RPMI8226 (cell line): ENCODE data around the gene AGAP1.

Experiments used
- DNase-seq: peaks from one replicate; pipeline ENCODE4 v3.0.0-alpha.2; 2015

The AGAP1 gene

GRCh38 chr2:235511187-235511661 lies 17.4 kb downstream of the AGAP1 start:
- peak; percentile 69 for DNase-seq

DNA sequence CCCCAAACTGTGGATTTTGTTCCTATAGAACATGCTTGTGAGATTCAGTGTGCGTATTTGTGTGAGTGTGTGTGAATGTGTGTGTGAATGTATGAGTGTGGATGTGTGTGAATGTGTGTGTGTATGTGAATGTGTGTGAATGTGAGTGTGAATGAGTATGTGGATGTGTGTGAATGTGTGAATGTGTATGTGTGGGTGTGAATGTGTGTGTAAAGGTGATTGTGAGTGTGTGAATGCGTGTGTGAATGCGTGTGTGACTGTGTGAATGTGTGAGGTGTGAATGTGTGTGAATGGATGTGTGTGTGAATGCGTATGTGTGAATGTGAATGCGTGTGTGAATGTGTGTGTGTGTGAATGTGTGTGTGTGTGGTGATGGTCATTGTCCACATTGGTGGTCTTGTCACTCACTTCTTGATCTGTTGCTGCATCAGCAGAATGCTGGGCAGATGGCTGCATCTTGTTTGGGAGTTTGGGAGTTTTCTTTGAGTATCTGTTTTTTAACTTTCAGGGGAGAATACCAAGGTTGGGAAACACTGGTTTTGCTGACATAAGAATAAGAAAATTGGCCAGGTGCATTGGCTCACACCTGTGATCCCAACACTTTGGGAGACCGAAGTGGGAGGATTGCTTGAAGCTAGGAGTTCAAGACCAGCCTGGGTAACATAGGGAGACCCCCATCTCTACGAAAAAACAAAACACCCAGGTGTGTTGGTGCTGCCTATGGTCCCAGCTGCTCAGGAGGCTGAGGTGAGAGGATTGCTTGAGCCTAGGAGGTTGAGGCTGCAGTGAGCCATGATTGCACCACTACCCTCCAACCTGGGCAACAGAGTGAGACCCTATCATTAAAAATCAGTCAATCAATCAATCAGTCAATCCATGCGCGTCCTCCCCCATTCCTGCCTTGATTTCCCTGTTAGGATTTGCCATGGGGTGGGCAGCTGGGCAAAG lies 18.2 kb downstream of the AGAP1 start:
- no peak for DNase-seq

DNA sequence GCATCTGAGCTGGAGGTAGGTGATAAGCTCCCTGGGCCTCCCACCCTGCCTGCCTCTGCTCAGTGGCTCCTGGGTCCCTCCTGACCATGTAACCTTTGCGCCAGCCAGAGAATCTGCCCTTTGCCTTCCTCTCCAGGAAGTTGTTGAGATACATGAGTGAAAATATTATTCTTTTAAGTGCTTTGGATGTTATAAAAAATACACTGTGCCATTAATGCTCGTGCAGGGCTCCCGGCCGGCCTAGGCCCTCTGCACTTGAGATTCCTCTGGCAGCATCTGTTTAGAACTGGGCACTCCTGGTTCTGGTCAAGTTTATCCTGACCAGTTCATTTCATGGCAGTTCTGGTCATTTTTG lies 18.8 kb downstream of the AGAP1 start:
- DNase-seq = no peak

DNA sequence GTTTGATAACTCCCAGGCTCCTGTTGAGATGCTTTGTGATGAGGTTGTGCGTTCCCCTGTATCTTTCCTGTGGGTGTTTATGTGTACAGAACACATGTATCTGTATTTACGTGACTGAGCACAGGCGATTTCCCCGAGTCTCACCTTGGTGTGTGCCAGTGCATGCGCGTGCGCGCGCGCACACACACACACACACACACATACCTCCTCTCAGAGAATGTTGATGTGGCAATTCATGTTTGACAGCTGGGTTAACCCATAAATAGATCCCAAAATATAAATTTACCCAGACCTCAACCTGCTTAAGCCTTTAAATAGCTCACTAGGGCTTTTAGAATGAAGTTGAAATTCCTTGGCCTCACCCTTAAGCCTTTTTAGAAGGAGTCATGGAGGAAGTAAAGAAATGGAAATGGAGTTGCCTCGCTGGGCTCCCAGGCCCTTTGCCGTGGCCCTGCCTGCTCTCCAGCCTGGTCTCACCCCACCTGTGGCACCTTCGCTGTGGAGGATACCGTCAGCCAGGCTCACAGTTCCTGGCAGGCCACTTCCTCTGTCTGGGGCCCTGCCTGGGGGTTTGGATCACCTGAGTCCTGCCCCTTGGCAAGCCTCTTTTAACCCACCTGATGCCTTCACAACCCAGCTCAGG lies 20.3 kb downstream of the AGAP1 start:
- DNase-seq = no peak

DNA sequence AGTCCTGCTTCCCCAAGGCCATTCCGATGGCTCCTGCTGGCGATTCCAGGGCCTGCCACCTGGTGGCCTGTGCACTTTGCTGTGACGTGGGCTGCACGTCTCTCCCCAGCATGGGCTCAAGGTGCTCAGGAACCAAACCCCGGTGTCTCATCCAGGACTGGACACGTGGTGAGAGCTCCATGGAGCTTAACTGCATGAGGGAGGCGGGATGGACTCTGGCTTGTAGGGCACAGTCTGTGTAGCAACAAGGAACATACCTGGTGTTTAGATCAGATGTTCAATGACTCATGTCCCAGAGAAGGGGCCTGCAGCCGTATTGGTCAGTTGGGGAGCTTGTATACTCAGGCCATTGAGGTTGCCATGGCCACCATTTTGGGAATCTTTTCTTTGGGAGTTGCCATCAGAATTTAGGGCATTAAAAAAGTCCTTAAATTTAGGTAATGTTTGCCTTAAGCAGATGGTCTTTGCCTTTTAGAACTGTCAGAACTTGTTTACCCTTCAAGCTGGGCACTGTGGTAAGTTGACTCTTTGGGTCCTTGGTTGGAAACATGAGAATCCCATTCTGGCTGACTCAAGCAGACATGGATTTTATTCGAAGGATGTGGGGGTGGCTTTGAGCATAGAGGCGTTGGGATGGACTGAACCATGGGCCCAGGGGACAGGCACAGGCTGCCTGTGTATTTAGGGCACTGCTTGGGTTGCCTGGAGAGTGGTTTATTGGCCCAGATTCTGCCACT lies 21.0 kb downstream of the AGAP1 start:
- no peak for DNase-seq

- DNase-seq = no peak
Observed at GRCh38 chr2:235515364-235515742, 21.5 kb downstream of the AGAP1 start.

- no peak for DNase-seq
Observed at GRCh38 chr2:235515821-235516220, 22.0 kb downstream of the AGAP1 start.

GRCh38 chr2:235516257-235516656 lies 22.4 kb downstream of the AGAP1 start:
- no peak for DNase-seq

- DNase-seq = no peak
Observed at GRCh38 chr2:235518322-235519090, 24.7 kb downstream of the AGAP1 start.

DNA sequence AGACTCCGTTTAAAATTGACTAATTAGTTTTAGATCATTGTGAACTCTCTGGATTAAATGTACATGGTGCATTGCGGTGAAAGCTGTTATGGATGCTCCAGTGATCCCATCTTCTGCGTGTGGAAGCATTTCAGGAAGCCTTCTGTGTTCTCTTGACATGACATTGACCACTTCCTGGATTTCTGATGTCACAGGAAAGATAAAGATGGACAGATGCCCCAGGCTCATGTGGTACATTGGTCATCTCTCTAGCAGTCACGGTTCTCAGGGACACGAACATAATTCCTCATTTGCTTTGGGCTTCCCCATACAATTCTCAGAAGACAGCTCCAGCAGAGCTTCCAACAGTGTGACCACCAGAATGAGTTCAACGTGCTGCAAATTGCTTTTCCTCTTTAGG lies 26.9 kb downstream of the AGAP1 start:
- no peak for DNase-seq

DNA sequence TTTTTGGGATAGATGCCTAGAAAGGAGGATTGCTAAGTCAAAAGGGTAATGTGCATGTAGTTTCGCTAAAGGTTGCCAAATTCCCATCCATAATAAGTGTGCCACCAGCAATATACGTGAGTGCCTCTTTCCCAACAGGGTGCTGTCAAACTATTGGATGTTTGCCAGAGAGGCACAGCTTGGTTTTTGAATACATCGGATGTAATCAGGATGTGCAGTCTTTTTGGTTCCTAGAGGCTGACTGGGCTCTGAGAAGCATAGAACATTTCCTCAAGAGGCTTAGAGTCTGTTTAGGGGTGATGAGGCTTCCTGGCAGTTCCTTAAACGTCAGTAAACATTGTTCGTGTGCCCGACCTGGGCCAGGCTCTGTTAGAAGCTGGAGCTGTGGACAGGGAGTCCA lies 28.0 kb downstream of the AGAP1 start:
- no peak for DNase-seq

DNA sequence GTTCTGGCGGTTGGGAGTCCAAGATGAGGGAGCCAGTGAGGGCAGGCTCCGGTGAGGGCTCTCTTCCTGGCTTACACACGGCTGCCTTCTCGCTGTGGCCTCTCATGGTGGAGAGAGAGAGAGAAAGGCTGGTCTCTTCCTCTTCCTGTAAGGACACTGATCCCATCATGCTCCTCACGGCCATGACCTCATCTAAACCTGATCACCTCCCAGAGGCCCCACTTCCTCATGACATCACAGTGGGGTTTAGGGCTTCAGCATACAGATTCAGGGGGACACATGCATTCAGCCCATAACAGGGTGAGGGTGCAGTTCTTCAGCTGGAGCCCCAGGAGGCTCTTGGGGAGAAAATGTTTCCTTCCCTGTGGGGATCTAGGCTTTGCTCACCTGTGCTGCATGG lies 29.2 kb downstream of the AGAP1 start:
- no peak for DNase-seq

- DNase-seq = no peak
Observed at GRCh38 chr2:235523486-235524150, 29.8 kb downstream of the AGAP1 start.

GRCh38 chr2:235526166-235526565 lies 32.3 kb downstream of the AGAP1 start:
- no peak for DNase-seq

DNA sequence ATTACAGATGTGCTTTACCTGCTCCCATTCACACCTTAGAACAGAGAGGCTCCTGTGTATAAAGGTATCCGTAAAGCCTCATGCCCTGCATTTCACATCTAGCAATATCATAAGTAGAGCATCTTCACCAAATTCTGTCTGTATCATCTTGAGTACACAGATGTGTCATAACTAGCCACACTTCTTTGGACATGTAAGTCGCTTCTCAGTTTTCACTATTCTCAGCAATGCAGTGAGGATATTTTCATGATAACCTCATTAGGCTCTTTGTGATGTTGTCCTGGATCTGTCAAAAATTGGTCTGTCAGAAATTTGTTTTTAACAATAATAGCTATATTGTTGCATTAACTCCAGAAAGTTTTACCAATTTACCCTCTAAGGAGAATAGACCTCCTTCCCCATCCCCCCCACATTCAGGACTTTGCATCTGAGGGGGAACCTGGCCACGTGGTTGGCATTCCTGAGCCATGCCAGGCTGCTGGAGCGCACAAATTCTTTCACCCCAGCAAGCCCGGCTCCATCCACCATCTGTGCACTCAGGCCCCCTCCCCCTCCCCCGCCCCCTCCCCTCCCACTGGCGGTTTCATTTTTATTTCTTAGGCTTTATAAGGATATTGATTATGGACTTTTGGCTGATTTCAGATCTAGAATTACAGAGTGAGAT lies 34.1 kb downstream of the AGAP1 start:
- no peak for DNase-seq

DNA sequence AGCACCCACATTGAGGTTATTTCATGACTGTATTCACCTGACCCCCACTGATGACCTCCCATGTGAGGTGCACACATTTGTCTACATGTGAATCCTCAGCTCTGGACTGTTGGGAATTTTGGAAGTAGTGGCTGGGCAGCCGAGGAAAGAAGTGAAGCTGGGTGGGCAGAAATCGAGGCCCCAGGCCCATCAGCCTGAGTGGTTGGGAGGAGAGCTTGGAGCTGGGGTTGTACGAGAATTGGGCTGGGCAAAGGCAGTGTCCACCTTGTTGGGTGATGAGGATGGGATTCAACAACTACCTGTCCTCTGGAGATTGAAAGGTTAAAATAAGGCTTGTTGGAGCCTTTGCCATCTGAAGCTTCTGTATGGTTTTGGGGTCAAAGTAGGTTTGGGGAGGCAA lies 35.8 kb downstream of the AGAP1 start:
- DNase-seq = no peak

DNA sequence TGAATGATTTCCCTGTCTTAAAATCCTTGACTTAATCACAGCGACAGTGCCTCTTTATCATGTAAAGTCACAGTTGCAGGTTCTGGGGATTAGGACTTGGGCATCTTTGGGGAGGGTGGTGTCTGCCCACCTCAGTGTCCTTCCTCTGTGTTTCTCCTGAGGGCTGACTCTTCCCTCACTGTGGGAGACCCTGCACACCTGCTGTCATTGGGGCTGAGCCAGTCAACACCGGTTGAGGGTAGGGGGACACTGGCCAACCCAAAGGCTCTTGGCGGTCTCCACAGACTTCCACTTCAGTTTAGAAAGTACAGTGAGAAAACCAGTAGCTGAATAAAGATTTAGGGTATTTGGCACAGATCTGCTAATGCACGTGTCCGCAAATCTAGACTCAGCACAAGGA lies 36.9 kb downstream of the AGAP1 start:
- DNase-seq = no peak

- DNase-seq = no peak
Observed at GRCh38 chr2:235532307-235532706, 38.5 kb downstream of the AGAP1 start.

GRCh38 chr2:235533198-235533597 lies 39.4 kb downstream of the AGAP1 start:
- DNase-seq = no peak

DNA sequence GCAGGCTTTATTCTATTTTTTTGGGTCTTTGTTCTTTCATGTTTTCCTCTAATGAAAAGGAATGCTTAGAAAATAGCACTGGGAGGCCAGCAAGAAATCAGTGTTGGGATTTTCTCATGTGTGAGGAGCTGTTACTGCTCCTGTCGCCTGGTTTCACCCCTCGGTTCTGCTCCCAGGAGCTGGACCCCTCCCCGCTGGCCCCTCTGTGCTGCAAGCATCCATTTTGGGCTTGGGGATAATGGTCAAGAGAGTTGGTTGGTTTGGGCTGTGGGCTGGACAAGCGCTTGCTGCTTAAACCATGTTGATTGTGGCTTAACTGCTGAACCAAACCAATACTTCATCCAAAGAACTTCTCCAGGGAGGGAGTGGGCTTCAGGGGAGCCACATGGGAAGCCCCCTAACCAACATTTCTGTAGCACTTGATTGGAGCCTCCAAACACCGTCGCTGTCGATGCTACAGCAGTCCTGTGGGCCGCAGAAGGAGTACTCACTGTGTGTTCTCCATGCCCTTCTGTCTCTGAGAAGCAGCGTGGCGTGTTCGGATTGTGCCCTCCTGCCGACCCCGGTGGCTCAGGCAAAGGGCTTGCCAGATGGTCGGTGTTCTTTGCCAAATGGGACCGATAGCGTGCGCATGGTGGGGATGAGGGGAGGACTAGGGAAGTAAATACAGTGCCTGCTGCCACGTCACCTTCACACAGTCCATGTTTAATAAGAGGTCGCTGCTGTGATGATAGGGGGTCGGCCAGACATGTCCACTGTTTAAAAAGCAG lies 40.0 kb downstream of the AGAP1 start:
- DNase-seq = no peak
